ENCODE results near the gene BABAM2. TPM values are rescaled to one million over a fixed set of nuclear protein-coding genes. Genes with fewer than 3 reads are reported as not detected.

Gene BABAM2
- polyA plus RNA-seq, 3 donors, result 49.0 to 54.2 (median 52.6) TPM

DNA sequence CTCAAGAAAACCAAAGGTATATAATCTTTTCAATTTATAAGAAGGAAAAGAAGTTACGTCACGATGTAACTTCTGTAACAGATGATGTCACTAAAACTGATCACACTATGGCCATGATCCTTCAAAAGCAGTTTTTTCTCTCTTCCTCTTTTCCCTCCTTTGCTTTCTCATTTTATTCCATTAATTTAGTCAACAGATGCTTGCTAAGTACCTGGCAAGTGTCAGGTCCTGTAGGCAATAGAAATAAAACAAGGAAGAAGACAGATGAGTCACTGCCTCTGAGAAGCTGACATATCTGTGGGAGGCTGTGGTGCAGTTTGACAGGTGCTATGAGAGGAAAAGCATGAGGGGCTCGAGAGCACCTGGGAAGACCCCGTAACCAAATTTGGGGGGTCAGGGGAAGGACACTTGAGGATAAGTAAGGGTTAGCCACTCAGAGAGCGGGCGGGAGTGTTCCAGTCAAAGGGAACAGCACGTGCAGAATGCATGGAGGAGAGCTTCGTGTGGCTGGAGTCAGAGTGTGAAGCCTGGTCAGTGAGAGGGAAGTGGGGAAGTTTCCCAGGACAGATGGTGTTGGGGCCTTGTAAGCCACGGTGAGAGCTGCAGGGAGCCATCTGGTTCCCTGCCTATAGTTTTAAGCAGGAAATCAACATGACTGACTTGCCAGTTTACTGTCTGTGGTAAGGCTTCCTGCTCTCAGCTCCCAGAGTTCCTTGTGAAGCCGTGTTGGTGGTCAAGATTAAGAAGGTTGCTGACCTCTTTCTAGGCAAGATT, 303.3 kb downstream of the BABAM2 start:
- DNase-seq, result no peak

DNA sequence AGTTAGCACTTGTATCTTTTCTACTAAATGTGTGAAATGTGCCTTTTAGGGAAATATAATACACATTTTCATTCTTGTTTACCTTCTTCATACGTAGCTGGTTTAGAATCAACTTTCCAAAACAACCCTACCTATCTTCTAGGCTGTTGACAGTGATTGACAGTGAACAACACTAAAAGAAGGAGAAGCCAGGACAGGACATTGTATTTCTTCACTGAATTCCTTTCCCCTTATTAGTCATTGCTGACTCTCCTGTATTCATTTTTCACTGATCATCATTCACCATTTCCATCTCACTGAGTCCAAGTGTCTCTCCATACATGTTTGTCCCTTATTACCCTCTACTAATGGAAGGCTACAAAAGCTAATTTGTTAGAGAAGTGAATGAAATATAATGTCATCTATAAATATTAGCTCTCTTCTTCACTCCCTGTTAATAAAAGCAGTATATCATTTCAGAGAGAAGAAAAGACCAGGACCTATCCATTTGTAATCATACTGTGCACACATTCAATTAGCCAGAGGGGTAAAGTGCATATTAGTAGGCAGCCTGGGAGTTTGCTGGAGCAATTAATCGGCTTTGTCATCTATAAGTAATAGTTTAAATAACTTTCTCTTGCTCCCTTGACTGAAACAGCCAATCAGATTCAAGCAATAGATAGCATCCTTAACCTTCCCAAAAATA, 309.6 kb downstream of the BABAM2 start:
- DNase-seq, result no peak

DNA sequence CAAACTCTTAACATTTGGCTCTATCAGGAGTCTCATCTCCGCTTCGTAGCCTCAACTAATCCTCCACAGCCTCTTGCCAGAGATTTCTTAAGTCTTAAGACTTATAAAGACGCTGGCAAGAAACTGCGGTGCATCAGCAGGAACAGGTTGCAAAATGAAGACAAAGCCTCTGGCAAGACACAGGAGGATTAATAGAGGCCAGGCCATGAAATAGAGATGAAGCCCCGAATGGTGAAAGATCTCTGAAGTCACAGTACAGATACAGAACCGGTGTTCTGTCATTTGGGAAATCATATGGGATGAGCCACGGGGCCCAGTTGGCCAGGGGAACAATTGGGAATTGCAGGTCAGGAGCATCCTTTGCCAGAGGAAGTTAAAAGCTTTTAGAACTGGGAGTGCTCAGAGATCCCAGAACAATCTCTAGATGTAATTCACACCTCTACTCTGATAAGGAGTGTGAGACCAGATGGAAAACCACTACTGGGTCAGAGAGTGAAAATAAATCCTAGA, 311.2 kb downstream of the BABAM2 start:
- no peak for DNase-seq

DNA sequence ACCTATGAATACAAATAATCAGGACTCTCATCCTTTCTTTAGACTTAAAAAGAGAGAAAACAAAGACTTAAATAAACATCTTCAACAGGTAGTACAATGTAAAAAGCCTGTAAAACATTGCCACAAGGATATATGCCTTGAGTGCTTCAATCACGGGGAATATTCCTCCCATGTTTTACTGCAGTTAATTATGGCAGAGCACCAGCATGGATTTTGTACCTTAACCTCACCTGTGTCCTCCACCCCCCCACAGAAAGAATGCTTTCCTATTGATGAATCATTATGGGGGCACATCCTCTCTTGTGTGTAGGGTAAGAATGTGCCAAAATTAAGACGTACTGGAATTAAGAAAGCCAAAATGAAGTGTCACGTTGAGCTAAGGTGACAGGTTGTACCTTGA, 312.2 kb downstream of the BABAM2 start:
- DNase-seq, result no peak

DNA sequence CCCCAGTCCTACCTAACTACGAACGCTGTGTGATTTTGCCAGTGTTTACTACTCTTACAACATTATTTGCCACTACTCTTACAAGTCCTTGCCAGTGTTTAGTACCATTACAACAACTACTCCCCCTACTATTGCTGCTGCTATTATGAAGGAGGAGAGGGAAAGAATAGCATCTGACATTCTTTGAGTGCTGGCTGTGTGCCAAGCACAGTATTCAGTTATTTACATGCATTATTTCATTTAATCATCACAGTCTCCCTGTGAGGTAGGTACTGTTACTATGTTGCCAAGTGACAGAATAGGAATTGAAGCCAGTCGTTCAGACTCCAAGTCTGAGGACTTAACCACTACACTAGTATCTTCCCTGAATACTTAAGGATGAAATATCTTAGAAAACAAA, 316.2 kb downstream of the BABAM2 start:
- no peak for DNase-seq

DNA sequence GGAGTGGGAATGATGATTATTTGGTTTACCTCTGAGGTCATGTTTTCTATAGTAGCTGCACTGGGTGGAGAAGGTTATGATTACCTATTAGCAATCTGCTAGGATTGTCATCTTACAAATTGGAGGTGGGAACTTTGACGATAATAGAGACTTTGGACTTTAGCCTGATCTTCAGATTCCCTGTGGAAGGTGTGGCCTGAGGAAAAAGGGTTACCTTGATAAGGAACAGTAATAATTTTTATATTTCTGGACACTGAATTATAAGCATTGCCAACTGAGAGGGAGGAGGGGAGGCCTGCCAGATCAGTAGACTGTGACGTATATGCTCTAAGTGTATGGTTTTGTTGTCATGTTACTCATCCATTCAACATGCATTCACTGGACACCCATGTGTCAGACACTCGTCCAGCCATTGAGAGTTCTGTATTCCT, 318.7 kb downstream of the BABAM2 start:
- no peak for DNase-seq

DNA sequence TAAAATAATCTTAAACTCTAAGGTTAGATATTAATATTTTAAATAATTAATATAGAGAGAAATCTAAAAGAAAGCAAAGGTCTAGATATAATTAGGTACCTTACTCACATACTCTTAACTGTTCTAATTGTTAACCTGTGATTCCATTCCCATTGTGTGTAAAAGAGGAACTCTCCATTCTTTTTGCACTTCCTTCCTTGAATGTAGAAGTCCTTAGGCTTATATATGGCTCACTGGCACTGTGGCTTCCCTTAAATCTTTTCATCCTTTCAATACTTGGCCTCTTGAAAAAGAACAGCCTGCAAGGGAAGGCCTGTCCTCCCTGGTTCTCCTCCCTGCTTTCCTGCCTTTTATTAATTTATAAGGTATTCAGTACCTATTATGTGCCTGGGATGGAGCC, 319.3 kb downstream of the BABAM2 start:
- no peak for DNase-seq

DNA sequence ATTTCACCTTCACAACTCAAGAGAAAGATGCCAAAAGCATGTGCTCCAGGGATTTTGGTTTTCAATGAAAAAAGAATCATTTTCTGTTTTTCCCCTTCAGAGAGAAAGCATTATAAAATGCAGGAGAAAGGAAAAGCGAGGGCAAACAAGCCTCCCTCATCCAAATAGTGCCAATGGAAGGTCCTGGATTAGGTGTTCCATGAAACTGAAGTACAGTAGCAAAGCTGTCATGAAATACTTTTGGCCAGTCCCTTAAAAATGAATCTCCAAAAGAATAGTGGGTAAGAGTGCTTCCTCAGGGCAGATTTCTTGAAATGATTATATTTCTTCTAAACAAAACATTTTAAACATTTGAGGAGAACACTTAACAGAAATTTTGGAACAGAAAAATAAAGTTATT, 320.0 kb downstream of the BABAM2 start:
- no peak for DNase-seq

DNA sequence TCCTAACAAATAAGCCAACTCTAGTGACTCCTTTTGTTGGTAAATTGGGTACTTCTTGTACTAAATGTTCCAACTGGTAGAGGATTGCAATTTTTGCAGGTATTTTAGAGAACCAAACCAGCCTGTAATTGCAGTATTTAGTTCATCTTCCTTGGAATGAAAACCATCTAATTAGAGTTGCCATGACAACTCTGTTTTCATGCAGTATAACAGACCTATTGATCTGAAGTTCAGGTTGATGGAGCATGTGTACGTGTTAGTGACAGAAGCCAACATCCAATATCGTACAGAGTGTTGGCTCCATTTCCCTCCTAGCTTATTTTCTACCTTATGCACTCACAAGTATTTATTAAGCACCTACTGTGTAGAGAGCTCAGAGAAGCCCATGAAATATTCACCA, 325.8 kb downstream of the BABAM2 start:
- DNase-seq, result no peak

DNA sequence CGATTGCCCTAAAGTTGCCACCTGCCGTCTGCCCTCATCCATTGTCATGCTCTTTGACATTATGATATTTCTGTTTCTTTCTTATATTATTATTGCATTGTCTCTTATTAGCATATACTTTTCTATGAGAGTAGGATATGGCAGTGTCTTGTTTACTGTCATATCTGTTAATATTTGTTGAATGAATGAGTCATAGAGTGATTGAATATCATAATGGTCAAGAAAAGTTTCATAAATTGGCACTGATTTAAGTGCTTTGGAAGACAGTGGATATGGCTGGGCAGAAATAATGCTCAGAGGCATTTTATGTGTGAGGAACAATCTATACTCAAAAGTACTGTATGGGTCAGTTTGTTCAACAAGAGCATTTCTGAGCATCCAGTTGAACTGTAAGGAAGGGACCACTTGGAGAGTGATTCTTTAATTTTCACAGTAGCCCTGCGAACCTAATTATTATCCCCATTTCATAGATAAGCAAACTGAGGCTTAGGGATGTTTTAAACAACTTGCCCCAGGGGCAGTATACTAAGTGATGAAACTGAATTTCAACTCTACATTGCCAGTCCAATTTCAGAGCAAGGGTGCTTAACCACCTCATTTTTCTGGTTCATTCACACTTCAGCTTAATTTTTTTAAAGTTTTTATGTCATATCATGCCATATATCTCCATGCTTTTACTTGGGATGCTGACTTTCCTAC, 326.7 kb downstream of the BABAM2 start:
- DNase-seq, result no peak

DNA sequence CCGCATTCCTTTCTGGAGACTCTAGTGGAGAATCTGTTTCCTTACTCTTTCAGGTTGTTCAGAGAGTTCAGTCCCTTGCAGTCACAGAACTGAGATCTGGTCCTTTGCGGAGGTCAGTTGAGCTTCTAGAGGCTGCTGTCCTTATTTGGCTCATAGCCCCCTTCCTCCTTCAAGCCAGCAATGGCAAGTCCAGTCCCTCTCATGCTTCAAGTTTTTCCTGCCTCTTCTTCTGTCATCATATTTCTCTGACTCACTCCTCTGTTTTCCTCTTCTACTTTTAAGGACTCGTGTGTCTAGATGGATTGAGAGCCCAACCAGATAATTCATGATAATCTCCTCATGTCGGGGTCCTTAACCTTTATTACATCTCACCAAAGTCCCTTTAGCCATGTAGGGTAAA, 328.6 kb downstream of the BABAM2 start:
- no peak for DNase-seq

DNA sequence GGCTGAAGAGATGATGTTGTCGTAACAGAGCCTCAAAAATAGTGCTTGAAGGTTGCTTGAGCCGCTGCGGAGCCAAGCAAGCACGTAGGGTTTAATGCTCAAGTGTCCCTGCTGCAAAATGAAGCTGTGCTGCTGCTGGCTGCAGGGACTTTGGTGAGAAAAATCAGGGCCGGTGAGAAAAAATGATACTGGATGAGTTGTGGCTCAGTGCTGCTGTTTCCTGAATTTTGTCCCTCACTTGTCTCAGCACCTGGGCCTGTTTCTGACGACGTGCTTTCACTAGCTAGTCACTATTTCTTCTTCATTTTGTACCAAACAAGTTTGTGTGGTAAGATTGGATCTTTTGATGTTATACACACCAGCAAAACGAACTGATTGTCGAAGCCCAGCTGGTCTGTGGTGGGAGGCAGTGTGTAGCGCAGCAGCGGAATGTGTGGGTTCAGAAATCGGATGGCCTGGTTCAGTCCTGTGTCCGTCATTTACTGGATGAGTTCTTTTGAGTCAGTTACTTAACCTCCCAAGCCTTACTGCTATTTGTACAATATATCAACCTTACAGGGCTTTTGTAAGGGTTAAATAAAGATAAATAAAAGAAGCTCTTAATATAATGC, 329.3 kb downstream of the BABAM2 start:
- DNase-seq, result no peak

DNA sequence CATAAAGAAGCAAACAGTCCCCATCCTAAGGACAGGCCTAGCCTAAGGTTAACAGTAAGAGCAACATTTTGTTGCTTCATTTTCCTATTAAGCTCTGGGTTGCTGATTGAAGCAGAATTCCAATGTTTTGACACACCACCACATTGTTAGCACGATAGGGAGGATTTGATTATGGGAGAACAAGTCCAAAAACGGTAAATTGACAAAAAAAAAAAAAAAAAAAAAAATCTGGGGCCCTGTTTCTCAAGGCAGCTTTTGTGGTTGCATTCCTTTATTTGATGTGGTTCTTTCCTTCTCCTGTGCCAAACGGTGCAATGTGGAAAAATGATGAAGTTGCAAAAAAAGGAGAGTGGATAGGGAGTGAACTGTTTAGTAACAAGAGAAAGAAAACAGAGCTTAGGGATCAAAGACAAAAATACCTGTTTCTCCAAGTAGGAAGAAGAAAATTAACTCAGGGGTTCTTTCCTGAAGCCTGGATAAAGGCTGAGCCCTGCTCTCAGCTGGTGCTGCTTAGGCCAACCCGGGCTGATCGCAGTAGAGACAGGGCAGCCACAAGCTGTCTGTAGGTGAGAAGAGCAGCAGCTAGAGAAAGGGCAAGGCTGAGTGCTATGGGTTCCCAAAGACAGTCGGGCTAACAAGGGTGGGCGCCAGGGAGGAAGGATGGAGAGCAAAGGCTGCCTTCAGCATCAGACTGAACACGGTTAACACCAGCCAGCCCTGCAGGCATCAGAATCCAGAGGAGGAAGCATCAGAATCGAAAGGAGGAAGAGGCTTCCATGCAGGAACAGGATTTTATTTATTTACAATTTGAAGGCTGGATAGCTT, 334.3 kb downstream of the BABAM2 start:
- no peak for DNase-seq

DNA sequence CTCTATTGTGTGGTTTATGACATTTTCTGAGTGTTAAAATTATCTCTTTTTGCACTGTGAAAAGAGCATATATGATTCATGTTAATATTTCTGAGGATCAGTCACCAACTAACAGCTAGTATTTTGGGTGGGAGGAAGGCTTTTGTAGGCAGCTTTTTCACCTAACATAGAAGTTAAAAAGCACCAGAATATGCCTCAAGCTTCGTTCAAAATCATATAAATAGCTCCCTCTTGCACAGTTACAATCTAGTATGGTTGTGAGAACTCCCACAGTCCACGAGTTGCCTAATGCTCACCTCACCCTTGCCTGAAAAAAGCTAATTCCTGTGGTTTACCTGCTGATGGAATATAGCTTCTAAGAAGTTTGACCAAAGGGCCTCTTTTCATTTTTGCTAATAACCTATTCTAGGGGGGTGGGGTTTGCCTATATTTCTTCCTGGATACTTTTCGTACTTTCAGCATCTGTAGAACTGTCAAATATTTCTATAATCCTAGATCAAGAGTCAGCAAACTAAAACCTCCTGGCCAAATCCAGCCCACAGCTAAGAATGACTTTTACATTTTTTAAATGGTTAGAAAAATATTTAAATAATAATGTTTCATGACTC, 335.0 kb downstream of the BABAM2 start:
- no peak for DNase-seq

DNA sequence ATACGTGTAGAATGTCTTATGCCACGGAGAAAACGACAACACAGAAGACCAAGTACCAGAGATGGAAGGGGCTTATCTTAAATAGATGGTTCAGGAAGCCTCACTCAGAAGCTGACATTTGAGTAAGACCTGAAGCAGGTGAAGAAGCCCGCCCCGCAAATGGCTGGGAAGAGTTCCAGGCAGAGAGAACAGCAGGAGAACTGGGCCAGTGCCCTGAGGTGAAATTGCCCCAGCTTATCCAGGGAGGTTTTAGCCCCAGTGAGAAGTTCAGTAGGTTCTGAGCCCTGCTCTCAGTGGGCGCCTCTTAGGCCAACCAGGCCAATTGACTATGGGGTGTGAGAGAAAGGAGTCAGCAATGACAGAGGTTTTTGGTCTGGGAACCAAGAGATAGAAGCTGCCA, 336.0 kb downstream of the BABAM2 start:
- no peak for DNase-seq

DNA sequence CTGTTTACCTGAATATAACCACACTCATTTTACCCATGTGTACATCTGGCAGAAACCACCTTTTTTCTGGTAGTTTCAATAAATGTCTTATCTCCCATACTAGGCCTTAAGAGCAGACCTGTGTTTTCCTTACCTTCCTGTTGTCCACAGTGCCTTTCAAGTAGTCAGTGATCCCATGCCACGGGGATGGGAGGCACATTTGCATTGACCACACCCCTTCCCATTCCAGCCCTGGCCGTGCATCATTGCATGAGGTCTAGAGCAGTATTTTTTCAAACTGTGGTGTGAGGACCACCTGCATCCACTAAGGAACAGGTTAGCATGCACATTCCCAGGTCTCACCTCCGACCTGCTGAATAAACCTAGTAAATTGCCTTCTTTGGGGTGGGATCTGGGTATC, 337.0 kb downstream of the BABAM2 start:
- DNase-seq, result no peak

DNA sequence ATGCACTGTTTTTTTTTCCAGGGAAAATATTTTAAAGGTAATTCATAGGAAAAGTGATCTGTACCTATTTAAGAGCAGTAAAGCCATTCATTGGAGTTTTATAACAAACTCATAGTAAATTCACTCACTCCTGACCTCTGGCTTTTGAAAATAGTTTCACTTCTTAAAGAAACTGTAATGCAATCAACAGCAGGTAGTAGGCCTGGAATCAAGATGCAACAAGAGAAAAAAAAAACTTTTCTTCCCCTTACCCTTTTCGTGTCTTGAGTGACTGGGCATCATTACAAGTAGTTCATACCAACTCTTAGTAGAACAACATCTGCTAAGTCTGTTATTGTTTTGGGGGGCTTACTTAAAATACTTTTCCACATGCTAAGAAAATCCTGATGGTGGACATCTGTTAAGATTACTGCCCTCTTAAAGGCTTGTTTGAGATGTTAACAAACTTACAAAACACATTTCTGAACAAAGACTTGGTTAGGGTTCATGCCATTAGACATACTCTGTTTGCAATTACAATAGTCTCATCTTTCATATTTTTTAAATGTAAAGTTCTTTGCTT, 338.0 kb downstream of the BABAM2 start:
- DNase-seq, result no peak

DNA sequence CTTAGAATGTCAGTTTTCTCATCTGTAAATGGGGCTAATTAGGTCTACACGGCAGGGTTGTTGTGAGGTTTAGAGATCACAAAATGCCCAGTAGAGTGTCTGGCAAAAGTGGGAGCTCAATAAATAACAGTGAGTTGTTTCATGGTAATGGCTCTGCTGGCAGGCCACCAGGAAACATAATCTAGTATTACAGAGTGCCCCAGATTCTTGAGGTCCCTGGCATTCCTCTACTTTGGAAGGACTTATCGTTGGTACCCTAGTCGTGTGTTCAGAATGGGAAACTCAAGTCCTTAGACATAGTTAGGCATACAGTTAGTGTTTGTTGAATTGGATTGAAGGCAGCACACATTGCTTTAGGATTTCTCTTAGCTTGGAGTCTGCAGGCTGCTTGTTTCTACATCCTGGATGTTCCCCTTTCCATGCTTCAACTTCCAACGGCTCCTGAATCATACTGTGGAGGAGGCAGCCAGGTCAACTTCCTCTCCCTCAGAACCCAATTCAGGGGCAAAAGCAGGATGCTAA, 340.6 kb downstream of the BABAM2 start:
- no peak for DNase-seq

DNA sequence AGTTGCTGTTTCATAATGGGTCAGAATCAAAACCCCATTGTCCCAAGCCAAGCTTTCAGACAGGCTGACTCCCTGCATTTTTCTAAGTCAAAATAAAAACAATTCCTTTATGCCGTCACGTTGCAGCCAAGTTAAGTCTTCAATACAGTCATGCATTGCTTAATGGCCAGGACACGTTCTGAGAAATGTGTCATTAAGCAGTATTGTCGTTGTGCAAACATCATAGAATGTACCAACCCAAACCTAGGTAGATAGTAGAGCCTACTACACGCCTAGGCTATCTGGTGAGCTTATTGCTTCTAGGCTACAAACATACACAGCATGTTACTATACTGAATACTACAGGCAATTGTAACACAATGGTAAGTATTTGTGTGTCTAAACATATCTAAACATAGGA, 341.8 kb downstream of the BABAM2 start:
- DNase-seq, result no peak

DNA sequence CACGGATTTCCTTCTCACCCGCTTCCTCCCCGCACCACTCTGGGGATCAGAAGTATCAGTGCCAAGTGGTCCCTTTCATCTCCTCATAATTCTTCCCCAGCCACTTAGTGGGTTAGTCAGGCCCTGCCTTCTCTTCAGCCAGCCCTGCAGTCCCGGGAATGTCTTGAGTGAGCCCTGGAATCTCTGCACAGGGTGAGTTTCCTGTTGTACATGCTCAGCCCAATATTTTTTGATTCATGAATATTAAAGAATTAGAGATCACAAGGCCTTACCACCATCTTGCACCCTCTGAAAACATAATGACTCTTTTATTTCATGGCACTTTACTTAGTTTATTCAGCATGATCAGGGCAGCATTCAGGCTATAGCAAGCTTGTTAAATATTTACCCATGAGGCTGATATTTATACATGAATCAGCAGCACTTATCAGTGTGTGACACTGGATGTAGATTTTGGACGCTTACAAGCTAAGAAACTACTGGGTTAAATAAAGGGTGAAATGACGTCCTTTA, 342.7 kb downstream of the BABAM2 start:
- DNase-seq, result peak; percentile 44
